ENCODE data around the gene CSNK2A2.

CSNK2A2 gene

DNA sequence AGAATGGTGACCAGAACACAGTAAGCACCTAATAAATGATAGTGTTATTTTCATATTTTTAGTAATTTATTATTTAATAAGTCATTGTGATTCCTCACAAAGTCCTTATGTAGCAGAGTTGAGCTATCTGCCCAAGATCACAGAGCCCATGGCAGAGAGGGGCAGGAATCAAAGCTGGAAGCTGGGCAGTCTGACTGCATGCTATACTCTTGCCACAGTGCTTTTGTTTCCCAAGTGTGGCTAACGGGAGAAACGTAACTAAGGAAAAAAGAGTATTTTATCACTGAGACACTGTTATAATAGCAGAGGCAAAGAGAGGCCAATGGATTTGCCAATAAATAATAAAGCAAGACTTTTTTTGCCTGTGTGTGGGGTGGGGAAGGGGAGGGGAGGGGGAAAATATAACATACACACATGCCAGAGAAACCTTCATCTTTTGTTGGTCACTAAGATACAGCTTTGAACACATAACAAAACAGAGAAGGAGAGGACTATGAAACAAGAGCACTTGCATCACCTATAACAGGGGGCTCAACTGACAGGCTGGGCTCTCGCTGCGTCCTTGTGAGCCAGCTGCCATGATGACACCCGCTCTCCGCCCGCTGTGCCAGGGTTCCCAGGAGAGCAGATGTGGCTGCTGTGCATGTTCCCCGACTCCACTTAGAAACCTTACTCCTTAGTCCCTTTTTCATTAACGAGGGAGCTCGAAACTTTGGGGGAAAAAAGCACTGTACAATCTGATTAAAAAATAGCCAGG, 10.1 kb downstream of the CSNK2A2 start:
- in situ Hi-C loops (cut with HindIII; ENCODE audit: low pct_ligation_motif_present, low sequenced_read_pairs) = no loop called here
- no peak overlapping the region for H3K27ac ChIP-seq
- H3K27me3 ChIP-seq (replicated peaks) = no peaks in the 10 kb centered on the region
- no peak overlapping the region for H3K4me3 ChIP-seq (ENCODE audit: low read depth, low read length)
- no peak for DNase-seq
- H3K36me3 ChIP-seq (replicated peaks) = peaks cover 45% of the 10 kb centered on the region
- TF ChIP-seq, protein P1, sequence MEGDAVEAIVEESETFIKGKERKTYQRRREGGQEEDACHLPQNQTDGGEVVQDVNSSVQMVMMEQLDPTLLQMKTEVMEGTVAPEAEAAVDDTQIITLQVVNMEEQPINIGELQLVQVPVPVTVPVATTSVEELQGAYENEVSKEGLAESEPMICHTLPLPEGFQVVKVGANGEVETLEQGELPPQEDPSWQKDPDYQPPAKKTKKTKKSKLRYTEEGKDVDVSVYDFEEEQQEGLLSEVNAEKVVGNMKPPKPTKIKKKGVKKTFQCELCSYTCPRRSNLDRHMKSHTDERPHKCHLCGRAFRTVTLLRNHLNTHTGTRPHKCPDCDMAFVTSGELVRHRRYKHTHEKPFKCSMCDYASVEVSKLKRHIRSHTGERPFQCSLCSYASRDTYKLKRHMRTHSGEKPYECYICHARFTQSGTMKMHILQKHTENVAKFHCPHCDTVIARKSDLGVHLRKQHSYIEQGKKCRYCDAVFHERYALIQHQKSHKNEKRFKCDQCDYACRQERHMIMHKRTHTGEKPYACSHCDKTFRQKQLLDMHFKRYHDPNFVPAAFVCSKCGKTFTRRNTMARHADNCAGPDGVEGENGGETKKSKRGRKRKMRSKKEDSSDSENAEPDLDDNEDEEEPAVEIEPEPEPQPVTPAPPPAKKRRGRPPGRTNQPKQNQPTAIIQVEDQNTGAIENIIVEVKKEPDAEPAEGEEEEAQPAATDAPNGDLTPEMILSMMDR (IDR thresholded peaks at IDR 0.05; ENCODE audit: low read depth, low read length, missing control alignments) = no peak

DNA sequence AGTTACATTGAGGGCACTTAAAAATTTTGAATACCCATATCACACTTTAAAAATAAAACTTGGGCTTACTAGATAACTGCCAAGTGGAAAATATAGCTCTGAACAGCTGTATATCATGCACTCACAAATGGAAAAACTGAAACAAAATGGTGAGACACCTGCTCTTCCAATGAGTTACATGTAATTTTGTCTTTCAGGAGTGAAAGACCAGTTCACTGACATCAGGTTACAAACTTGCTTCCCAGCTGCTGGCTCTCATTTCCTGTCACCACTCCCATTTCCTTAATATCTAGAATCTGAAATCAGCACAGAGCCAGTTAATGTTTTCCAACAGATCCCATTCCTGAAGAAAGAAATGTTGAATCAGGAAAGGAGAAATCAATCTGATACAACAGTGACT, 10.8 kb downstream of the CSNK2A2 start:
- no peak for DNase-seq
- H3K36me3 ChIP-seq (replicated peaks) = peaks cover 49% of the 10 kb centered on the region
- H3K27me3 ChIP-seq (replicated peaks) = no peaks in the 10 kb centered on the region
- no peak overlapping the region for H3K27ac ChIP-seq
- TF ChIP-seq, protein P1 (IDR thresholded peaks at IDR 0.05; ENCODE audit: low read depth, low read length, missing control alignments) = no peak
- H3K4me3 ChIP-seq (ENCODE audit: low read depth, low read length) = no peak overlapping the region
- in situ Hi-C loops (cut with HindIII; ENCODE audit: low pct_ligation_motif_present, low sequenced_read_pairs) = no loop called here

DNA sequence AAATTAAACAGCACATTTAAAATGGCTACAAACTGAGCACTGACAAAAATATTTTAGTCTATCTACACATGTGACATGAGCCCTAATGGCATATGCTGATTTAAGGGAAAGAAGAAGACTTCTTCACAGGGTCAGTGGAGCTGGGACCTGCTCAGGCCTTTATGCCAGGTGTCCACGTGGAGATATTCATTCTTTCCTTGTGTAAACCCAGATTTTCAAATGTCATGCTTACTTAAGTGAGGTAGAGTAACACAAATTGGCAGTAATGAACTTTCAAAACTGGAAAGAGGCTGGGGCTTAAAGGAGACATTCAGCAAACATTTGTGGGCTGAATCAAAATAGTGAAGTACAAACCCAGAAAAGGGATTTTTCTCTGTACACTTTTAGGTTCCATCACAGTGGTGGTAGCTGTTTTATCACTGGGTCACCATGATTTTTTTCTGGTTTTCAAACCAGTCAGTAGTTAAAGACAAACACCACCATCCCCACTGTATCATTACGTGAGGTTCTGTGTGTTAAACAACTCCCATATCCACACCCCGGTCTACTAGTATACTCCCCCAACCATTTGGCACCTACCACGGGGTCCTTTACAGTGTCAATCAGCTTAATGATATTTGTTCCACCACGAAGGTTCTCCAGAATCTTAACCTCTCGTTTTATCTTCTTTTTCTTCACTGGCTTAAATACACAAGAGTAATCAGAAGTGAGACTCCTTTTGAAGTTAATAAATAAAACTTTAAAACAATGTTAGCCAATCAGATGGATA, 11.5 kb downstream of the CSNK2A2 start:
- Histone ChIP-seq H3K4me3 (ENCODE audit: low read depth, low read length) (no peak overlapping the region), H3K27me3 (replicated peaks) (no peaks in the 10 kb centered on the region), H3K36me3 (replicated peaks) (peaks cover 46% of the 10 kb centered on the region), H3K27ac (no peak overlapping the region)
- DNase-seq = no peak
- in situ Hi-C loops (cut with HindIII; ENCODE audit: low pct_ligation_motif_present, low sequenced_read_pairs) = no loop called here
- TF ChIP-seq, protein P1 (IDR thresholded peaks at IDR 0.05; ENCODE audit: low read depth, low read length, missing control alignments) = no peak

DNA sequence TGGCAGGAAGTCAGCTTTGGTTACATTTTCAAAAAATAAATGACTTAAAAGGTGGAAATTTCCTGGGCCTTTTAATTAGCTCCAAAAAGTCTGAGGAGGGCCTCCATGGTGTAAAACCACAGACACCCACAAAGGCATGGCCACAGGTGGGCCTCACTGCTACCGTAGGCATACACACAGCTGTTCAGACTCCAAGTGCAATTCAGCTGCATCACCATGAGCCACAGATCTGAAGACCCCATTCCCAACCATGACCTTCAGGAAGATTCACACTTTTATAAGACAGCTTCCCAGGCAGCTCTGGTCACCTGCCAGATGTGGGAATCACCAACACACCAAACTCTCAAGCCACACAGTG, 20.6 kb downstream of the CSNK2A2 start:
- no peak overlapping the region for H3K27ac ChIP-seq
- peaks cover 17% of the 10 kb centered on the region for H3K36me3 ChIP-seq (replicated peaks)
- H3K27me3 ChIP-seq (replicated peaks) = no peaks in the 10 kb centered on the region
- in situ Hi-C loops (cut with HindIII; ENCODE audit: low pct_ligation_motif_present, low sequenced_read_pairs) = no loop called here
- TF ChIP-seq, protein P1 (IDR thresholded peaks at IDR 0.05; ENCODE audit: low read depth, low read length, missing control alignments) = no peak
- no peak for DNase-seq
- H3K4me3 ChIP-seq (ENCODE audit: low read depth, low read length) = no peak overlapping the region

DNA sequence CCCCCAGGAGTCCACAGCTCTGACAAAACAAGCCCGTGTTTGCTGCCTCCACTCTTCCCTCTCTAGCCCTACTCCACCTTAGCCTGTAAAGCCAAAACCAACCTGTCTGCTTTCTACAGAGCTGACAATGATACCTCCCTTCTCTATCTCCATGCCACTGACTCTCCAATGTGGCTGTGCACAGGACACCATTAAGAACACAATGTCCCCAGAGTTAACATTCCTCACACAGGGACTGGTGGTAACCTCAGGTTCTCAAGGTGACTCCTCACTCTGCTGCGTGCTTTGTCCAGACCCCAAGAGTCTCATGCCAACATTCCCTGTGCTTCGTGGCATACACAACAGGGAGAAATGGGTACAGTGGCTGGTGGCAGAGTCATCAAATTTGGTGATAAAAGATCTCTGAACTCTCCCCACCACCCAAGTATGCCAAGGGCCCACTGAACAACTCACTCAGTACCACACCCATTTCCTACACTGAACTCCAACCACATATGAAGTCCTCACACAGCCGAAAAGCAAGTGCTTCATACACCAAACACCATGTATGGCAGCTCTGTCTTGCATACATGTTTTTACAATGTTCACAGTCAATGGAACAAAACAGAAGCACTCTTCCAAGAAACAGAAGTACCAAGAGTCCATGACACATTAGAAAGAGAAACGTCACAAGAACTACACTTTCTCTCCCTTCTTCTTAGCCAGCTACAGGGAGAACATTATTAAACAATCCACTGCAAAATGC, 21.1 kb downstream of the CSNK2A2 start:
- in situ Hi-C loops (cut with HindIII; ENCODE audit: low pct_ligation_motif_present, low sequenced_read_pairs) = no loop called here
- Histone ChIP-seq H3K36me3 (replicated peaks) (peaks cover 19% of the 10 kb centered on the region), H3K4me3 (ENCODE audit: low read depth, low read length) (no peak overlapping the region), H3K27me3 (replicated peaks) (no peaks in the 10 kb centered on the region), H3K27ac (no peak overlapping the region)
- DNase-seq = no peak
- TF ChIP-seq, protein P1 (IDR thresholded peaks at IDR 0.05; ENCODE audit: low read depth, low read length, missing control alignments) = no peak

Data from brain microvascular endothelial cell (primary cell).